Neural progenitor cell (in vitro differentiated cells): ENCODE measurements around the gene NTRK3.

Experiments used
- CTCF ChIP-seq: fragments of 200-600 bp; sonication (generic); IDR thresholded peaks from 2 replicates; pipeline ENCODE4 v1.5.1; 2017; ENCODE audit warnings: antibody characterized with exemption, mild to moderate bottlenecking
- EZH2 ChIP-seq: fragments of 200-600 bp; sonication (generic); IDR thresholded peaks from 2 replicates; pipeline ENCODE4 v1.6.1; 2017; ENCODE audit warnings: antibody characterized with exemption, mild to moderate bottlenecking, moderate library complexity

GRCh38 chr15:88255087-88255483, 1.5 kb downstream of the NTRK3 start:
- no peak for TF ChIP-seq CTCF
- TF ChIP-seq EZH2, result no peak
